GM10847 (cell line): ENCODE data around the gene CDYL.

Source experiments
- POLR2A ChIP-seq: IDR thresholded peaks from 2 replicates; pipeline ENCODE4 v1.6.1; 2011; ENCODE audit not compliant: insufficient read length; ENCODE audit errors: extremely low read depth

The CDYL gene

GRCh38 chr6:4809999-4810918 lies 34.1 kb downstream of the CDYL start:
- no peak for TF ChIP-seq POLR2A

- no peak for TF ChIP-seq POLR2A
Measured at GRCh38 chr6:4812068-4812467, 35.9 kb downstream of the CDYL start.

- TF ChIP-seq POLR2A: no peak
Measured at GRCh38 chr6:4813055-4813454, 36.9 kb downstream of the CDYL start.

- TF ChIP-seq POLR2A: no peak
Measured at GRCh38 chr6:4814212-4814611, 38.0 kb downstream of the CDYL start.

GRCh38 chr6:4814987-4815386 lies 38.8 kb downstream of the CDYL start:
- no peak for TF ChIP-seq POLR2A

GRCh38 chr6:4815584-4815983 lies 39.4 kb downstream of the CDYL start:
- no peak for TF ChIP-seq POLR2A

GRCh38 chr6:4816904-4817303 lies 40.7 kb downstream of the CDYL start:
- no peak for TF ChIP-seq POLR2A

GRCh38 chr6:4817551-4817950 lies 41.3 kb downstream of the CDYL start:
- TF ChIP-seq POLR2A: no peak

GRCh38 chr6:4818272-4818938 lies 42.2 kb downstream of the CDYL start:
- no peak for TF ChIP-seq POLR2A

- TF ChIP-seq POLR2A: no peak
Measured at GRCh38 chr6:4819706-4820283, 43.6 kb downstream of the CDYL start.

GRCh38 chr6:4820704-4821276 lies 44.6 kb downstream of the CDYL start:
- no peak for TF ChIP-seq POLR2A

GRCh38 chr6:4822476-4822875 lies 46.3 kb downstream of the CDYL start:
- TF ChIP-seq POLR2A: no peak

GRCh38 chr6:4828187-4828698 lies 52.0 kb downstream of the CDYL start:
- no peak for TF ChIP-seq POLR2A

GRCh38 chr6:4829089-4829488 lies 52.9 kb downstream of the CDYL start:
- TF ChIP-seq POLR2A: no peak

- TF ChIP-seq POLR2A: no peak
Measured at GRCh38 chr6:4840169-4840568, 64.0 kb downstream of the CDYL start.

- TF ChIP-seq POLR2A: no peak
Measured at GRCh38 chr6:4844108-4844507, 67.9 kb downstream of the CDYL start.

GRCh38 chr6:4846387-4846786 lies 70.2 kb downstream of the CDYL start:
- TF ChIP-seq POLR2A: no peak
